Tibial nerve (tissue), 4 donors: Measurements from ENCODE around the gene YTHDF1. TPM values are rescaled to one million over a fixed set of nuclear protein-coding genes. Genes with fewer than 3 reads are reported as not detected.

Source experiments
- DNase-seq, 2 donors: peaks; one replicate each; pipeline ENCODE4 v3.0.0-alpha.2; 2019; ENCODE audit warnings: low spot score in 2 of 2
- H3K27ac ChIP-seq, 4 donors: fragments of 200-600 bp; sonication (generic) in 3 of 4; one replicate each; pipeline ENCODE4 v1.5.1; 2017 to 2019; ENCODE audit warnings: mild to moderate bottlenecking in 1 of 4
- H3K27me3 ChIP-seq, 2 donors: fragments of 200-600 bp; sonication (generic) in 1 of 2; one replicate each; pipeline versions ENCODE4 v1.5.1 to v1.6.0; 2017 to 2019
- H3K36me3 ChIP-seq, 3 donors: fragments of 200-600 bp; sonication (generic); one replicate each; pipeline ENCODE4 v1.5.1; 2018 to 2019
- H3K4me1 ChIP-seq, 4 donors: fragments of 200-600 bp; sonication (generic) in 3 of 4; one replicate each; pipeline ENCODE4 v1.5.1; 2017 to 2019
- H3K4me3 ChIP-seq, 4 donors: fragments of 200-600 bp; sonication (generic) in 3 of 4; one replicate each; pipeline ENCODE4 v1.5.1; 2017 to 2019; ENCODE audit warnings: mild to moderate bottlenecking in 1 of 4, moderate library complexity in 1 of 4
- H3K9me3 ChIP-seq, 4 donors: fragments of 200-600 bp; sonication (generic) in 3 of 4; one replicate each; pipeline ENCODE4 v1.5.1; 2017 to 2019
- EP300 ChIP-seq, 2 donors: sonication (generic); formaldehyde crosslinking; IDR thresholded peaks; one replicate each; pipeline ENCODE4 v1.6.1; 2017; ENCODE audit warnings: antibody characterized with exemption in 2 of 2, mild to moderate bottlenecking in 1 of 2
- POLR2A ChIP-seq, 2 donors: fragments of 450-650 bp; IDR thresholded peaks; one replicate each; pipeline ENCODE4 v1.6.1; 2017; ENCODE audit warnings: antibody characterized with exemption in 2 of 2, mild to moderate bottlenecking in 2 of 2, moderate library complexity in 2 of 2
- WGBS, 2 donors: methylation state at CpG; one replicate each; pipeline ENCODE4 v1.1.5; 2018; 5-methylcytosine and 5-hydroxymethylcytosine counted together
- total RNA-seq, 4 donors: library from RNA; depleted of rRNA; stranded (reverse); fragments of >200 nt; gene quantifications; one replicate each; pipeline ENCODE4 v1.1.0, GENCODE V29; 2016
- TF ChIP-seq, protein P1 (sequence below), 5 experiments: fragments of 200-600 bp in 3 of 5; fragments of 450-650 bp in 2 of 5; sonication (generic) in 3 of 5; IDR thresholded peaks; one replicate each; pipeline ENCODE4 v1.5.1; 2016 to 2019; ENCODE audit warnings: antibody characterized with exemption in 5 of 5, mild to moderate bottlenecking in 3 of 5, moderate library complexity in 2 of 5

The YTHDF1 gene
- total RNA-seq, 4 donors from 2014 or later: 20.7 to 25.5 (median 23.3) TPM

DNA sequence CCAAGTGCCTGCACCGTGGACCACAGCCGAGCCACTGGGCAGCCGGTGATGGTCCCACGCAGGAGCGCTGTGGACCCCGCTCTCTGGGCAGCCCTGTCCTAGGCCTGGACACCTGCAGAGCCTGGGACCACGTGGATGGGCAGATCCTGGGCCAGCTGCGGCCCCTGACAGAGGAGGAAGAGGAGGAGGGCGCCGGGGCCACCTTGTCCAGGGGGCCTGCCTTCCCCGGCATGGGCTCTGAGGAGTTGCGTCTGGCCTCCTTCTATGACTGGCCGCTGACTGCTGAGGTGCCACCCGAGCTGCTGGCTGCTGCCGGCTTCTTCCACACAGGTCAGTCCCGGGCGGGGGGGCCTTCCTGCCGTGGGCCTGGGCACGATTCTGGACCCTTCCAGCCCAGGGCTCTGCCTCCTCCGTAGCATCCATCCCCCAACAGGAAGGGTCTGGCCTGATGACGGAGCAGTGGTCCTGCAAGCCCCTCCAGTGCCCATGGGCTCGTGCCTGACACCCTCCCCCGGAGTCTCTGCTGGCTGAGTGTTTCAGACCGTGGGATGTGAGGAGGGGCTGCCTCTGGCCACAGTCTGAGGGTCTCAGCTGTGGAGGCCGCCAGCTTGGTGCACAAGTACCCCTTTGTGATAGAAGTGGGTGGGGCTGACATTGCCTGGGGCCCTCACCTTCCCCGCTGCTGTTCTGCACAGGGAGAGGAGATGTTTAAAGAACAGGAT, 20.3 kb upstream of the YTHDF1 start:
- 55 to 61% methylated on average over 6 to 18 of the region's 26 CpGs for WGBS, 2 donors
- Histone ChIP-seq H3K4me3 (peak overlapping the region in 2 of 4 donors; percentile 3 to 39), H3K4me1 (peaks cover 0 to 13% (median 0%) of the 10 kb centered on the region in 4 donors), H3K27ac (peak overlapping the region; percentile 64 to 85 (median 77)), H3K9me3 (no peaks in the 10 kb centered on the region), H3K36me3 (no peaks in the 10 kb centered on the region), H3K27me3 (peaks cover 0 to under 1% of the 10 kb centered on the region in 2 donors)
- DNase-seq: no peak
- TF ChIP-seq POLR2A (IDR thresholded peaks at IDR 0.05): no peak
- TF ChIP-seq, protein P1, sequence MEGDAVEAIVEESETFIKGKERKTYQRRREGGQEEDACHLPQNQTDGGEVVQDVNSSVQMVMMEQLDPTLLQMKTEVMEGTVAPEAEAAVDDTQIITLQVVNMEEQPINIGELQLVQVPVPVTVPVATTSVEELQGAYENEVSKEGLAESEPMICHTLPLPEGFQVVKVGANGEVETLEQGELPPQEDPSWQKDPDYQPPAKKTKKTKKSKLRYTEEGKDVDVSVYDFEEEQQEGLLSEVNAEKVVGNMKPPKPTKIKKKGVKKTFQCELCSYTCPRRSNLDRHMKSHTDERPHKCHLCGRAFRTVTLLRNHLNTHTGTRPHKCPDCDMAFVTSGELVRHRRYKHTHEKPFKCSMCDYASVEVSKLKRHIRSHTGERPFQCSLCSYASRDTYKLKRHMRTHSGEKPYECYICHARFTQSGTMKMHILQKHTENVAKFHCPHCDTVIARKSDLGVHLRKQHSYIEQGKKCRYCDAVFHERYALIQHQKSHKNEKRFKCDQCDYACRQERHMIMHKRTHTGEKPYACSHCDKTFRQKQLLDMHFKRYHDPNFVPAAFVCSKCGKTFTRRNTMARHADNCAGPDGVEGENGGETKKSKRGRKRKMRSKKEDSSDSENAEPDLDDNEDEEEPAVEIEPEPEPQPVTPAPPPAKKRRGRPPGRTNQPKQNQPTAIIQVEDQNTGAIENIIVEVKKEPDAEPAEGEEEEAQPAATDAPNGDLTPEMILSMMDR (IDR thresholded peaks at IDR 0.05): no peak
- no peak for TF ChIP-seq EP300 (IDR thresholded peaks at IDR 0.05)

DNA sequence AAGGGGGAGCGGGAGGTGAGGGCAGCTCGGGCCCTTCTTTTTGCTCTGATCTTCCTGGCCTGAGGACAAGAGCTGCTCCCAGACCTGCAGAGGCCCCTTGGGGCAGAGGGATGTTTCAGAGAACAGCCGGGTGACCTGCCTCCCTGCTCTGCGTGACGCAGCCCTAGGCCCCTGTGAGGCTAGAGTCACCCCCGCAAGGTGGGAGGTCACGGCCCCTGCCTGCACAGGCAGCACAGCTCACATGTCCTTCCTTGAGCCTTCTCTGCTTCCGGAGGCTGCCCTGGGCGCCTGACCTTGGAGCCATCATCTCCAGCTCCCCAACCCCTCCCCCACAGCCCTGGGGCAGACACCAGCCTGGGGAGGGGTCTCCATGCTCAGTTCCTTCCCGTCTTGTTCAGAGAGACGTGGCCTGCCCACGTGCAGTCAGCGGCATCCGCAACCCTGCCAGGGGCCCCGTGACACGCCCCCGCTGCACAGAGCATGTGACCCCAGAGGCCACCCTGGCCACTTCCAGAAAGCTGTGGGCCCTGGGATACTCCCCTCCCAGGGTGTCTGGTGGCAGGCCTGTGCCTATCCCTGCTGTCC, 19.6 kb upstream of the YTHDF1 start, which contains the start of gene BIRC7:
BIRC7 (plus strand) TSS at position 507 of the 585 bp plus-strand sequence. CDS start 192 bp downstream, outside the sequence.
- no peaks in the 10 kb centered on the region for H3K9me3 ChIP-seq
- TF ChIP-seq EP300 (IDR thresholded peaks at IDR 0.05) (peak in 1 of 2 donors; percentile 70), POLR2A (IDR thresholded peaks at IDR 0.05) (peak in 1 of 2 donors; percentile 46)
- TF ChIP-seq, protein P1 (IDR thresholded peaks at IDR 0.05): no peak
- peaks cover 0 to 21% (median 4%) of the 10 kb centered on the region in 4 donors for H3K4me1 ChIP-seq
- WGBS, 2 donors: 10 to 32% methylated on average over 15 to 17 of the region's 17 CpGs
- H3K27ac ChIP-seq: peak within 1 kb of the TSS; percentile 64 to 85 (median 77)
- H3K36me3 ChIP-seq: no peaks in the 10 kb centered on the region
- no peak for DNase-seq
- peaks cover 0 to 6% of the 10 kb centered on the region in 2 donors for H3K27me3 ChIP-seq
- peak within 1 kb of the TSS in 2 of 4 donors; percentile 3 to 39 for H3K4me3 ChIP-seq

DNA sequence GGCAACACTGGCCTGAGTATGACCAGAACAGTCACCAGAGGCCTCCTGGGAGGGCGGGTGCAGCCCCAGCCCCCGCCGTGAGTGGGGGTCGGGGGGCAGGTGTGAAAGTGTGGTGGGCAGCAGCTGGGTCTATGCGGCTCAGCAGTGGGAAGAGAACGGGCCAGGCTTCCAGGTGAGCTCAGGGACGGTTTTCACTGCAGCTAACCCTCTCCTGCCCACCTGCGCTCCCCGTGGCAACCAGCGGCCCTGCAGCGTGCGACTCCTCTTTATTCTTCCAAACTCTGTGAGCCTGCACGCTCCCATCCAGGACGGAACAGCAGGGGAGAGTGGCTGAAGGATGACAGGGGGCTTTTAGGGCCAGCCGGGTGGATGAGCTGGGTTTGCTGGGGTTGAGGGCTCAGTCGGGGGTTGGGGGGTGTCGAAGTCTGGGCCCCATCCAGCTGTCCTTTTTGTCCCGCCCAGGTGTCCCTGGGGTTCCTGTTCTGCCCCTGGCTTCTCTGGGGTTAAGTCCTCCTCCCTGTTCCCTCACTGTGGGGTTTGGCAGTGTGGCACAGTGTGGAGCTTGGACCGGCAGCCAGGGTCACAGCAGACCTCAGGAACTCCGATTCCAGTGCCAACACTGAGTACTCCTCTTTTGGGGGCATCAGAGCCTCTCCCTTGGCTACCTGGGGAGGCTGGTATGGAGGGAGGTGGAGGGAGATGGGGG, 18.9 kb upstream of the YTHDF1 start:
- peaks cover 0 to 27% (median 4%) of the 10 kb centered on the region in 4 donors for H3K4me1 ChIP-seq
- H3K4me3 ChIP-seq: no peak overlapping the region
- TF ChIP-seq, protein P1 (IDR thresholded peaks at IDR 0.05): peak in 2 of 5 experiments; percentile 4 to 12
- no peak for TF ChIP-seq EP300 (IDR thresholded peaks at IDR 0.05)
- 30 to 34% methylated on average over 16 to 17 of the region's 20 CpGs for WGBS, 2 donors
- DNase-seq: no peak
- peak overlapping the region in 3 of 4 donors; percentile 64 to 85 (median 85) for H3K27ac ChIP-seq
- H3K27me3 ChIP-seq: peaks cover 0 to 6% of the 10 kb centered on the region in 2 donors
- H3K36me3 ChIP-seq: no peaks in the 10 kb centered on the region
- no peaks in the 10 kb centered on the region for H3K9me3 ChIP-seq

DNA sequence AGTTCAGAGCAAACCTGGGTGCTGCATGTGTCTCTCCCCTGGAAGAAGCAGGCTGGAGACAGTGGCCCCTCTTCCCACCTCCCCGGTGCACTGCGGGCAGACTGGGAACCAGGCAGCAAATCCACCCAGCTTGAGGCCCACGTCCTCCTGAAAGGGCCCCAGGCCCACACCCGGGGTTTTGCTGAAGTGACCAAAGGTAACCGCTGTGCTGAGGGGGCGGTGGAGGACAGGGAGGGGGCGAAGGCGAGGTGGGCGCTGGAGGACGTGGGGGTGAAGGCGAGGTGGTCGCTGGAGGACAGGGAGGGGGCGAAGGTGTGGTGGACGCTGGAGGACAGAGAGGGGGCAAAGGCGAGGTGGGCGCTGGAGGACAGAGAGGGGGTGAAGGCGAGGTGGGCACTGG, 18.0 kb upstream of the YTHDF1 start:
- peak overlapping the region in 1 of 4 donors; percentile 85 for H3K27ac ChIP-seq
- TF ChIP-seq, protein P1 (IDR thresholded peaks at IDR 0.05): no peak
- TF ChIP-seq EP300 (IDR thresholded peaks at IDR 0.05) (no peak), POLR2A (IDR thresholded peaks at IDR 0.05) (no peak)
- no peaks in the 10 kb centered on the region for H3K36me3 ChIP-seq
- H3K9me3 ChIP-seq: no peaks in the 10 kb centered on the region
- 71 to 78% methylated on average over 17 of the region's 17 CpGs for WGBS, 2 donors
- DNase-seq: no peak
- H3K27me3 ChIP-seq: peaks cover 0 to 6% of the 10 kb centered on the region in 2 donors
- peaks cover 0 to 29% (median 4%) of the 10 kb centered on the region in 4 donors for H3K4me1 ChIP-seq
- H3K4me3 ChIP-seq: no peak overlapping the region
